ENCODE data around the gene IGSF22.

Gene IGSF22

GRCh38 chr11:18754308-18754707 lies 28.3 kb upstream of the IGSF22 start:
- TF ChIP-seq CTCF (IDR thresholded peaks at IDR 0.05) = no peak
- no peaks in the 10 kb centered on the region for H3K36me3 ChIP-seq

GRCh38 chr11:18752502-18752901 lies 26.5 kb upstream of the IGSF22 start:
- no peak overlapping the region for H3K27ac ChIP-seq
- H3K27me3 ChIP-seq = peaks cover 4% of the 10 kb centered on the region

More at GRCh38 chr11:18754308-18754707, 28.3 kb upstream of the IGSF22 start:
- no peaks in the 10 kb centered on the region for H3K9me3 ChIP-seq
- H3K27ac ChIP-seq = no peak overlapping the region
- no peak overlapping the region for H3K4me3 ChIP-seq (ENCODE audit: low read depth in 1 of 2, low read length in 1 of 2)
- H3K27me3 ChIP-seq = peaks cover 4% of the 10 kb centered on the region
- H3K4me1 ChIP-seq (ENCODE audit: control insufficient read depth in 1 of 2, insufficient read depth in 1 of 2, low read depth in 1 of 2, low read length in 1 of 2) = no peaks in the 10 kb centered on the region

GRCh38 chr11:18750944-18751343 lies 25.0 kb upstream of the IGSF22 start:
- Histone ChIP-seq H3K4me1 (ENCODE audit: control insufficient read depth in 1 of 2, insufficient read depth in 1 of 2, low read depth in 1 of 2, low read length in 1 of 2) (no peaks in the 10 kb centered on the region), H3K27me3 (peaks cover 4% of the 10 kb centered on the region), H3K27ac (no peak overlapping the region)

More at GRCh38 chr11:18752502-18752901, 26.5 kb upstream of the IGSF22 start:
- Histone ChIP-seq H3K4me3 (ENCODE audit: low read depth in 1 of 2, low read length in 1 of 2) (no peak overlapping the region), H3K9me3 (no peaks in the 10 kb centered on the region), H3K36me3 (no peaks in the 10 kb centered on the region), H3K4me1 (ENCODE audit: control insufficient read depth in 1 of 2, insufficient read depth in 1 of 2, low read depth in 1 of 2, low read length in 1 of 2) (no peaks in the 10 kb centered on the region)
- TF ChIP-seq CTCF (IDR thresholded peaks at IDR 0.05) = no peak

GRCh38 chr11:18749681-18750319 lies 23.8 kb upstream of the IGSF22 start:
- H3K27me3 ChIP-seq = peaks cover 1% of the 10 kb centered on the region
- no peak overlapping the region for H3K27ac ChIP-seq
- H3K4me1 ChIP-seq (ENCODE audit: control insufficient read depth in 1 of 2, insufficient read depth in 1 of 2, low read depth in 1 of 2, low read length in 1 of 2) = no peaks in the 10 kb centered on the region
- H3K4me3 ChIP-seq (ENCODE audit: low read depth in 1 of 2, low read length in 1 of 2) = no peak overlapping the region
- H3K9me3 ChIP-seq = no peaks in the 10 kb centered on the region
- TF ChIP-seq CTCF (IDR thresholded peaks at IDR 0.05) = no peak
- H3K36me3 ChIP-seq = no peaks in the 10 kb centered on the region

More at GRCh38 chr11:18750944-18751343, 25.0 kb upstream of the IGSF22 start:
- TF ChIP-seq CTCF (IDR thresholded peaks at IDR 0.05) = no peak
- H3K4me3 ChIP-seq (ENCODE audit: low read depth in 1 of 2, low read length in 1 of 2) = no peak overlapping the region
- H3K9me3 ChIP-seq = no peaks in the 10 kb centered on the region
- no peaks in the 10 kb centered on the region for H3K36me3 ChIP-seq

GRCh38 chr11:18748766-18749365 lies 22.9 kb upstream of the IGSF22 start:
- H3K4me1 ChIP-seq (ENCODE audit: control insufficient read depth in 1 of 2, insufficient read depth in 1 of 2, low read depth in 1 of 2, low read length in 1 of 2) = no peaks in the 10 kb centered on the region
- no peaks in the 10 kb centered on the region for H3K9me3 ChIP-seq
- H3K27me3 ChIP-seq = no peaks in the 10 kb centered on the region
- no peak overlapping the region for H3K4me3 ChIP-seq (ENCODE audit: low read depth in 1 of 2, low read length in 1 of 2)
- TF ChIP-seq CTCF (IDR thresholded peaks at IDR 0.05) = no peak
- H3K27ac ChIP-seq = no peak overlapping the region
- no peaks in the 10 kb centered on the region for H3K36me3 ChIP-seq

All from neutrophil (primary cell).